SK-N-MC (cell line): ENCODE results near the gene MT2A.

Experiments used
- EZH2 ChIP-seq: fragments of 200-600 bp; sonication (generic); IDR thresholded peaks from one replicate; pipeline ENCODE4 v1.6.1; 2017; ENCODE audit warnings: antibody characterized with exemption
- POLR2AphosphoS5 ChIP-seq: IDR thresholded peaks from 2 replicates; pipeline ENCODE4 v1.6.1; 2012; ENCODE audit warnings: mild to moderate bottlenecking, low read depth, low read length, borderline replicate concordance

DNA sequence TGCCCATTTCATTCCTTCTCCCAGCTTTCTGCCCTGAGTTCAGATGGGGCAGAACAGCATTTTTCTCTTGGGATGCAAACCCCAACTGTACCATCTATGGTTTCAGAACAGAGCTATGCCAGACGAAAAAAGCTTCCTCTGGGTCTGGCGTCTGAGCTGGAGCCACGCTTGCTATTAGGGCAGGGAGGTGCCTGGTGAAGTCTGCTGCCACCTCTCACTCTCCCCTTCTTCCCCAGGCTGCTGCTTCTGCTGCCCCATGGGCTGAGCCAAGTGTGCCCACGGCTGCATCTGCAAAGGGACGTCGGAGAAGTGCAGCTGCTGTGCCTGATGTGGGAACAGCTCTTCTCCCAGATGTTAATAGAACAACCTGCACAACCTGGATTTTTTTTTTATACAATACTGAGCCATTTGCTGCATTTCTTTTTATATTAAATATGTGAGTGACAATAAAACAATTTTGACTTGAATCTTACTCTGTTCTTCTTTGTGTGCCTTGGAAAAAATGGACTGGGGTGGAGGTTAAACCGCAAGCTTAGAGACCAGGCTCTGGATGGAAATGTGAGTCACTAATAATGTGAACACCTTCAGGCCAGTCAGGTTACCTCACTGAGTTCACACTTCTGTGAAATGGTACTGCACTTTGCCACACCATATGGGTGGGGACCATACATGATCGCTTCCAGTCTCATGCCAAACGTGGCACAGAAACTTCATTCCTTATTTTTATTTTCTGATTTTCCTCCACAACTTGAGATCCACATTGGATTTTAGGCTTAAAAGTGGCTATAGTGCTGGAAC lies 28.4 kb downstream of the MT2A start:
- TF ChIP-seq POLR2AphosphoS5 (no peak), EZH2 (no peak)
